ENCODE results near the gene NMT1.
"Not testable (repeated sequence)": the region's sequence is repeated elsewhere in the genome, so short reads cannot be mapped to it uniquely, and the experiment has no call there.

The NMT1 gene

DNA sequence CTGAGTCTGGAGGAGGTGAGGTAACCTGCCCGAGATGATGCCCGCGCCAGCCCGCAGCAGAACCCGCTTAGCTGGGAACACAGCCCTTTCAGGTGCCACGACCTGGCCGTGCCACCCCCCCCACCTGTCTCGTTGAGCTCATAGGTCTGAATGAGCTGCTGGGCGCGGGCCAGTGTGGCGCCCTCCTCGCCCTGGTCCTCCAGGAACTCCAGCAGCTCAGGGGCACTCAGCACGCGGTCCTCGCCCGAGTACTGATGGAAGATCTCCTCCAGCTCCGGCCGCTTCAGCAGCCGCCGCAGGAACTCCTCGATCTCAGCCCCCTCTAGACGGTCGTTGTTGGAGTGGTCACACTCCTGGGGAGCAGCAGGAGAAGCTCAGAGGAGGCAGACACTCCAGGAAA is 57.6 kb downstream of the NMT1 start:
- H3K4me1 ChIP-seq (ENCODE audit: control insufficient read depth, insufficient read depth, low read length, poor library complexity, severe bottlenecking), result no peaks in the 10 kb centered on the region
- DNase-seq, result no peak
- no peaks in the 10 kb centered on the region for H3K9me3 ChIP-seq (ENCODE audit: control insufficient read depth, low read length)
- no peaks in the 10 kb centered on the region for H3K36me3 ChIP-seq (ENCODE audit: control insufficient read depth, insufficient read depth, low read length)
- no peak overlapping the region for H3K27ac ChIP-seq (ENCODE audit: insufficient read depth, low read length, poor library complexity, severe bottlenecking)
- H3K27me3 ChIP-seq (replicated peaks; ENCODE audit: control insufficient read depth, insufficient read depth, low read length, poor library complexity, severe bottlenecking), result no peaks in the 10 kb centered on the region
- H3K4me3 ChIP-seq (ENCODE audit: insufficient read depth, low read depth, low read length, poor library complexity, severe bottlenecking), result no peak overlapping the region

DNA sequence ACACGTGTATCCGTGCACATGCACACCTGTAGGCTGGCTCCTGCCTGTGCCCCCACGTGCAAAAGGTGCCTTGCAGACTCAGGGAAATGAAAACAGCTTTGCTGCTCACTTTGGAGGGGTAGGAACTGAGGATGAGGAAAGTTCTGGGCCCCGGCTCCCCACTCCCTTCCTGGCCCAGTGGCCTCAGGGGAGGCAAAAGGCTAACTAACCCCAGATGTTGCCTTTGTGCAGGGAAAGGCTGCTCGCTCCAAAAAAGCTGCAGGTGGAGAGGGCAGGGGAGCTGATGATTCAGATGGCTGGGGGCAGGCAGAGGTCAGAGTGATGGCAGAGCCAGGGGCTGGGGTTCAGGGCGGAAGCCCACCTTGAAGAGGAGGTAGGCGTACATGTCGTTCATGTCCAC is 58.8 kb downstream of the NMT1 start:
- Histone ChIP-seq H3K4me1 (ENCODE audit: control insufficient read depth, insufficient read depth, low read length, poor library complexity, severe bottlenecking) (no peaks in the 10 kb centered on the region), H3K27ac (ENCODE audit: insufficient read depth, low read length, poor library complexity, severe bottlenecking) (no peak overlapping the region), H3K36me3 (ENCODE audit: control insufficient read depth, insufficient read depth, low read length) (no peaks in the 10 kb centered on the region), H3K27me3 (replicated peaks; ENCODE audit: control insufficient read depth, insufficient read depth, low read length, poor library complexity, severe bottlenecking) (no peaks in the 10 kb centered on the region), H3K9me3 (ENCODE audit: control insufficient read depth, low read length) (no peaks in the 10 kb centered on the region), H3K4me3 (ENCODE audit: insufficient read depth, low read depth, low read length, poor library complexity, severe bottlenecking) (no peak overlapping the region)
- no peak for DNase-seq

DNA sequence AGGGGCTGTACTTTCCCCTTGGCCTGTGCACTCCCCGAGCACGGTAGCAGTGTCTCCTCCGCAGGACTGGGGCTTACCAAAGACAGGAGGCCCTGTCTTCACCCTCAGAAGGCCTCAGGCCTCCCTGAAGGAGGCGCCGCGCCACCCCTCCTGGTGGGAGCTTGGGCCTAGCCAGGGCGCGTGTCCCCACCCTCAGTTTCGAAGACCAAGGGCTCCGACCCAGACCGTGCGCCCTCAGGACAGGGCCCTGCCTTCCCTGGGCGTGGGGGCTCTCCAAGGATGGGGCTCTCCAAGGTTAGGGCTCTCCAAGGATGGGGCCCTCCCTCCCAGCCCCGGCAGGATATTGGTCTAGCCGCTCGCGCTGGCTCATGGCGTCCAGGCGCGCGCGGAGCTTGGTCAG is 59.4 kb downstream of the NMT1 start:
- Histone ChIP-seq H3K36me3 (ENCODE audit: control insufficient read depth, insufficient read depth, low read length) (no peaks in the 10 kb centered on the region), H3K27me3 (replicated peaks; ENCODE audit: control insufficient read depth, insufficient read depth, low read length, poor library complexity, severe bottlenecking) (no peaks in the 10 kb centered on the region), H3K9me3 (ENCODE audit: control insufficient read depth, low read length) (no peaks in the 10 kb centered on the region), H3K4me1 (ENCODE audit: control insufficient read depth, insufficient read depth, low read length, poor library complexity, severe bottlenecking) (no peaks in the 10 kb centered on the region), H3K4me3 (ENCODE audit: insufficient read depth, low read depth, low read length, poor library complexity, severe bottlenecking) (no peak overlapping the region), H3K27ac (ENCODE audit: insufficient read depth, low read length, poor library complexity, severe bottlenecking) (no peak overlapping the region)
- no peak for DNase-seq

DNA sequence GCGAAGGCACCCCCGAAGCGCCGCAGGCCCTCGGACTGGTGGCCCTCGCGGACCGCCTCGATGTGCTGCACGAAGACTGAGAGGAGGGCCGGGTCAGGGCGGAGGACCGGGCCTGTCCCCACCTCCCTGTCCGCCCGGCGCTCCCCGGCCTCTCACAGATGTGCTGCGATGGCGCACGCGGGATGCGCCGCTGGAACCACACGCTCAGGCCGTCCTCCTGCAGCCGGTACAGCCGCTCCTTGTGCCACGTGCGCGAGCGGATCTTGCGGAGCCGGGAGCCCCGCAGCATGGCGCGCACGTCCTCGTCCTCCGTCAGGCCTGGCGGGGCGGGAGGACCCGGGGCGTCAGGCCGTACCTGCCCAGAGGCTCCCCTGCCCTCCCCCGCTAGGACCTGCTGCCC is 59.9 kb downstream of the NMT1 start:
- no peaks in the 10 kb centered on the region for H3K4me1 ChIP-seq (ENCODE audit: control insufficient read depth, insufficient read depth, low read length, poor library complexity, severe bottlenecking)
- no peaks in the 10 kb centered on the region for H3K36me3 ChIP-seq (ENCODE audit: control insufficient read depth, insufficient read depth, low read length)
- H3K9me3 ChIP-seq (ENCODE audit: control insufficient read depth, low read length), result no peaks in the 10 kb centered on the region
- DNase-seq, result no peak
- no peaks in the 10 kb centered on the region for H3K27me3 ChIP-seq (replicated peaks; ENCODE audit: control insufficient read depth, insufficient read depth, low read length, poor library complexity, severe bottlenecking)
- H3K4me3 ChIP-seq (ENCODE audit: insufficient read depth, low read depth, low read length, poor library complexity, severe bottlenecking), result no peak overlapping the region
- no peak overlapping the region for H3K27ac ChIP-seq (ENCODE audit: insufficient read depth, low read length, poor library complexity, severe bottlenecking)

DNA sequence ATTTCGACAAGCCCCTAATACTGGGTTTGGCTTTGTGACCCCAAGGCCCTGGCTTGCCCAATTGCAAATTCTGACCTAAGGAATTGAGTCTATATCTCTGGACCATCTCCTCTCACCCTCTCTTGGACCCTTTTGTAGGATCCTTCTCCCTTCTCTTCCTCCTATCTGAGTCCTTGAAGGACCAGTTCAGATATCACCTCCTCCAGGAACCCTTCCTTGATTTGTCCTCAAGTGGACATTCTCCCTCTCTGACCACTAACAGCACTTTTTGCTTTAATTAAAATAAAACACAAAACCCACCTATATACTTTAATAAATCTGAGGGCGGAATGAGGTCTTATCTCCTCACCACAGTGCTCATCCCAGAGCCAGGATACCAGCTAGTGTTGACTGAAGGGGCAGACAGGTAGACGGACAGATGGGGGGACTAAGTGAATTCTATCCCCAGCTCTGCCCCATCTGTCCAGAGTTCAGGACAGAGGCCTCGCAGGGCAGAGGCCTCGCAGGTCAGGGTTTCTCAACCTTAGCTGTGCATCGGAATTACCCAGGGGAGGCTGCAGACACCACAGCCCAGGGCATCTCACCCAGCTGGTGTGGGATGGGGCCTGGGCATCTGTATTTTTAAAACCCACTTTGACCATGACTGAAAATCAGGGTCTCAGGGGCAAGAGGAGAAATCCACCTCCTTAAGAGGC is 62.1 kb downstream of the NMT1 start:
- Histone ChIP-seq H3K4me1 (ENCODE audit: control insufficient read depth, insufficient read depth, low read length, poor library complexity, severe bottlenecking) (no peaks in the 10 kb centered on the region), H3K27ac (ENCODE audit: insufficient read depth, low read length, poor library complexity, severe bottlenecking) (no peak overlapping the region)
- DNase-seq, result no peak

DNA sequence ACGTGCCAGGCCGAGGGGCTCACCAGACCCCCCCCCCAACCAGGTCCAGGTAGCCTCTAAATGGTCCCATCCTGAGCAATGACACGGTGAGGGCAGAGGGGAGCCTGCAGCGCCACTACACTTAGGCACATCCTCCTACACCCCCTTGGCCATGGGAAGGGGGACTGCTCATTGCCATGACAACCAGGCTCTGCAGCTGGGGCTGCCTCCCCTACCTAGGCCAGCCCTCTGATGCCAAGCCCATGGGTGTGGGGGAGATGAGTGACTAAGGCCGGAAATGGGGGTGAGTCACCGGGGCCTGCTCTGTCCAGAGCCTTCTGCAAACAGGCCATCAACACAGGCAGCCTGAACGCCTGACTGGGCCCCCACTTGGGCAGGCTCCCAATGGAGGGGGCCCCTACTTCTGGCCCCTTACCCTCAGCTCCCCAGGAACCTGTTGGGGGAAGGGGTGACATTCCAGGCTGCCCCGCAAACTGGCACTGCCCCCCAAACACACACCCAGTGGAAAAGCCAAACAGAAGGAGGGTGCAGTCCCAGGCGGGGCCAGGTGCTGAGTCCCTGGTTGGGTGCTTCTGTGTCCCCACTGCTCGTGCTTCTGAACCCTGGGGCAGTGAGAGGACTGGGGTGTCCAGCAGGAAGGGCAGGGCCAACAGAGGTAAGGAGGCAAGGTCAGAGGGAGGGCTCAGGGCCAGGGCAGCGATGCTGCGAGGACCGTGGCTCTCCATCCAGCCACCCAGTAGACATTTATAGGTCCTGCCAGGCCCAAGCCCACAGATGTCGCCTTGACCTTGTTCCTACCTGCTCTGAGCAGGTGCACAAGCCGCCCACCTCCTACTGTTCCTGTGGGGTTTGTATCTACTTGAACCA is 63.0 kb downstream of the NMT1 start:
- H3K4me1 ChIP-seq (ENCODE audit: control insufficient read depth, insufficient read depth, low read length, poor library complexity, severe bottlenecking), result no peaks in the 10 kb centered on the region
- DNase-seq, result peak in 1 of 3 donors; percentile 27
- H3K4me3 ChIP-seq (ENCODE audit: insufficient read depth, low read depth, low read length, poor library complexity, severe bottlenecking), result no peak overlapping the region
- H3K9me3 ChIP-seq (ENCODE audit: control insufficient read depth, low read length), result no peaks in the 10 kb centered on the region
- no peak overlapping the region for H3K27ac ChIP-seq (ENCODE audit: insufficient read depth, low read length, poor library complexity, severe bottlenecking)
- no peaks in the 10 kb centered on the region for H3K36me3 ChIP-seq (ENCODE audit: control insufficient read depth, insufficient read depth, low read length)
- no peaks in the 10 kb centered on the region for H3K27me3 ChIP-seq (replicated peaks; ENCODE audit: control insufficient read depth, insufficient read depth, low read length, poor library complexity, severe bottlenecking)

More for the DNA sequence above, 62.1 kb downstream of the NMT1 start:
- Histone ChIP-seq H3K4me3 (ENCODE audit: insufficient read depth, low read depth, low read length, poor library complexity, severe bottlenecking) (no peak overlapping the region), H3K27me3 (replicated peaks; ENCODE audit: control insufficient read depth, insufficient read depth, low read length, poor library complexity, severe bottlenecking) (no peaks in the 10 kb centered on the region), H3K36me3 (ENCODE audit: control insufficient read depth, insufficient read depth, low read length) (no peaks in the 10 kb centered on the region), H3K9me3 (ENCODE audit: control insufficient read depth, low read length) (no peaks in the 10 kb centered on the region)

DNA sequence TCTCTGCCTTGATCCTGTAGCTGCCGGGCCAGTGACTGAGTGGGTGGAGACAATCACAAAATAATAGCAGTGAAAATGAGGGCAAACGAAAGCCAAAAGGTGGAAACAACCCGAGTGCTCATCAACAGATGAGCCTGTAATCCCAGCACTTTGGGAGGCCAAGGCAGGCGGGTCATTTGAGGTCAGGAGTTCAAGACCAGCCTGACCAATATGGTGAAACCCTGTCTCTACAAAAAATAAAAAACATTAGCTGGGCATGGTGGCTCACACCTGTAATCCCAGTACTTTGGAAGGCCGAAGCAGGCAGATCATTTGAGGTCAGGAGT is 63.6 kb downstream of the NMT1 start:
- not testable (repeated sequence) for DNase-seq; H3K4me1 ChIP-seq (ENCODE audit: control insufficient read depth, insufficient read depth, low read length, poor library complexity, severe bottlenecking); H3K27me3 ChIP-seq (replicated peaks; ENCODE audit: control insufficient read depth, insufficient read depth, low read length, poor library complexity, severe bottlenecking); H3K4me3 ChIP-seq (ENCODE audit: insufficient read depth, low read depth, low read length, poor library complexity, severe bottlenecking); H3K36me3 ChIP-seq (ENCODE audit: control insufficient read depth, insufficient read depth, low read length); H3K9me3 ChIP-seq (ENCODE audit: control insufficient read depth, low read length); H3K27ac ChIP-seq (ENCODE audit: insufficient read depth, low read length, poor library complexity, severe bottlenecking)

DNA sequence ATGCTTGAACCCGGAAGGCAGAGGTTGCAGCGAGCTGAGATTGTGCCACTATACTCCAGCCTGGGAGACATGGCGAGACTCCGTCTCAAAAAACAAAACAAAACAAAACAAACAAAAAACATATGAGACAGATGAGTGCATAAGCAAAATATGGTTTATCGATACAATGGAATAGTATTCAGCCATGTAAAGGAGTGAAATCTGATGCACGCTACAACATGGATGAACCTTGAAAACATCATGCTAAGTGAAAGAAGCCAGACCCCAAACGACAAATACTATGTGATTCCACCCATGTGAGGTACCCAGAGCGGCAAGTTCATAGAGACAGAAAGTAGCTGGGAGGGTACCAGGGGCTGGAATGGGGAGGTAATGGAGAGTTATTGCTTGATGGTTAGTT is 64.4 kb downstream of the NMT1 start:
- Histone ChIP-seq H3K27ac (ENCODE audit: insufficient read depth, low read length, poor library complexity, severe bottlenecking) (no peak overlapping the region), H3K4me1 (ENCODE audit: control insufficient read depth, insufficient read depth, low read length, poor library complexity, severe bottlenecking) (no peaks in the 10 kb centered on the region)

DNA sequence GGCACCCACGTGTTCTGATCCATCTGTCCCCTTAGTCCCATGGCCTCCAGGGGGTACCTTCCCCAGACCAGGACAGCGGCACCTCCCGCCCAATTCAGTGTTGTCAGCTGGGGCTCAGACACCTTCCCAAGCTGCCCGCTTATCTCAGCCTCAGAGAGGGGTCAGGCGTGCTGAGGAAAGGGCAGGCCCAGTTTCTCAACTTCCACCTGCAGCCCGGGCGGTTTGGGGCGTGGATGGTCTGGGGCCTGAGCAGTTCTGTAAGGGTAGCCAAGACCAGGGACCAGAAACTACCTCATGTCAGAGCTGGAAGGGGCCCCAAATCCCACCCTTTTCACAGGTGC is 66.1 kb downstream of the NMT1 start:
- H3K4me3 ChIP-seq (ENCODE audit: insufficient read depth, low read depth, low read length, poor library complexity, severe bottlenecking), result no peak overlapping the region
- H3K4me1 ChIP-seq (ENCODE audit: control insufficient read depth, insufficient read depth, low read length, poor library complexity, severe bottlenecking), result no peaks in the 10 kb centered on the region
- H3K36me3 ChIP-seq (ENCODE audit: control insufficient read depth, insufficient read depth, low read length), result no peaks in the 10 kb centered on the region
- H3K27me3 ChIP-seq (replicated peaks; ENCODE audit: control insufficient read depth, insufficient read depth, low read length, poor library complexity, severe bottlenecking), result no peaks in the 10 kb centered on the region
- DNase-seq, result no peak
- H3K27ac ChIP-seq (ENCODE audit: insufficient read depth, low read length, poor library complexity, severe bottlenecking), result no peak overlapping the region
- no peaks in the 10 kb centered on the region for H3K9me3 ChIP-seq (ENCODE audit: control insufficient read depth, low read length)

More for the DNA sequence above, 64.4 kb downstream of the NMT1 start:
- Histone ChIP-seq H3K27me3 (replicated peaks; ENCODE audit: control insufficient read depth, insufficient read depth, low read length, poor library complexity, severe bottlenecking) (no peaks in the 10 kb centered on the region), H3K4me3 (ENCODE audit: insufficient read depth, low read depth, low read length, poor library complexity, severe bottlenecking) (no peak overlapping the region), H3K9me3 (ENCODE audit: control insufficient read depth, low read length) (no peaks in the 10 kb centered on the region), H3K36me3 (ENCODE audit: control insufficient read depth, insufficient read depth, low read length) (no peaks in the 10 kb centered on the region)
- DNase-seq, result no peak

DNA sequence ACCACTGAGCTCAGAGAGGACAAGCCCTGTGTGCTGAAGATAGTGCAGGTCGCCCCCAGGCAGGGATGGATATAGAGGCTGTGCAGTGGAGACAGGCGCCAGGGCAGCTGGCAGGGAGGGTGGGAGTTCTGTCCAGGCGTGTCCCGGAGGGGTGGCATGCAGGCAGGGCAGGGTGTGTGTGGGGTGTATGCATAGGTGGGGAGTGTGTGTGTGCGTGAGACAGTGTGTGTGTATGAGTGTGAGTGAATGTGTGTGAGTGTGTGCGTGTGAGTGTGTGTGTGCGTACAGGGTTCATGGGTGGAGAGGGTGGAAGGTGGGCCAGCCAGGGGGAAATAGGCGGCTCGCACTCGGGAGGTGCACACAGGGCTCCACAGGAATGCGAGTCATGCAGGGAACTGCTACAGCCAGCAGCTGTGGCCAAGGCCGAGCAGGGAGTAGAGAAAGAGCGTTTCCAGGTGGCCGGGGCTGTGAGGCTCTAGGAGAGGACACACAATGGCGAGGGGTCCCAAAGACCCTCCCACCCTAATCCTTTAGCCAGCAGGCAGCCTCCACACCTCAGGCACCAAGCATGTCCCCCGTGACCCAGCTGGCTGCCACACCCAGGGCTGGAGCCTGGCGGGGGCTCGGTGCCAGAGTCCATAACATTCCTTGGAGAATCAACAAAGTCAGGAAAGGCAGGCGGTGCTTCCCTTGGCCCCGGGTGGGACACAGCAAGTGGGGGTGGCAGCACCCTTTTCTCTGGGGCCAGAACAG is 66.6 kb downstream of the NMT1 start:
- H3K27ac ChIP-seq (ENCODE audit: insufficient read depth, low read length, poor library complexity, severe bottlenecking), result no peak overlapping the region
- no peak for DNase-seq
- no peaks in the 10 kb centered on the region for H3K36me3 ChIP-seq (ENCODE audit: control insufficient read depth, insufficient read depth, low read length)
- no peak overlapping the region for H3K4me3 ChIP-seq (ENCODE audit: insufficient read depth, low read depth, low read length, poor library complexity, severe bottlenecking)
- no peaks in the 10 kb centered on the region for H3K9me3 ChIP-seq (ENCODE audit: control insufficient read depth, low read length)
- H3K27me3 ChIP-seq (replicated peaks; ENCODE audit: control insufficient read depth, insufficient read depth, low read length, poor library complexity, severe bottlenecking), result no peaks in the 10 kb centered on the region
- no peaks in the 10 kb centered on the region for H3K4me1 ChIP-seq (ENCODE audit: control insufficient read depth, insufficient read depth, low read length, poor library complexity, severe bottlenecking)
